Measurements from ENCODE around the gene PNPLA7. TPM values are rescaled to one million over a fixed set of nuclear protein-coding genes. Genes with fewer than 3 reads are reported as not detected.

PNPLA7 gene
- total RNA-seq, 4 donors from 2014 or later, result 24.1 to 44.3 (median 28.2) TPM

DNA sequence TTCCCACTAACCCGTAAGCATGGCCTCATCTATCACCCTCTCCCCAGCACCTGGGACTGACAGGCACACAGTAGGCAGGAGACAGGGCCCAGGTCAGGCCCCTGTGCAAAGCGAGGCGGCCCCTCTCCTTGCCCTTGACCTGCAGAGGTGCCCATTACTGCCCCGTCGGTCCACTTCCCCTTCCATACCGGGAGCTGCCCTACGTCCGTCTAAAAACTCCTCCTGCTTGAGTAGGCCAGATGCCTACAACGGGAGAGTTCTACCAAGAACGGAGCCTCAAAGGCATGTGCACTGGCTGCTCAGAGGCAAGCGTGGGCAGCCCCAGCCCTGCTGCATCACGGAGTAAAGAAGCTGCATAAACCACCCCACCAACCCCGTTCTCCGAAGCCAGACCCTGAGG, 33.1 kb upstream of the PNPLA7 start:
- no peak for DNase-seq (ENCODE audit: low spot score in 2 of 2)
- 76 to 93% methylated on average over 14 of the region's 14 CpGs for whole genome bisulfite sequencing, 2 donors
- TF ChIP-seq, protein P1, sequence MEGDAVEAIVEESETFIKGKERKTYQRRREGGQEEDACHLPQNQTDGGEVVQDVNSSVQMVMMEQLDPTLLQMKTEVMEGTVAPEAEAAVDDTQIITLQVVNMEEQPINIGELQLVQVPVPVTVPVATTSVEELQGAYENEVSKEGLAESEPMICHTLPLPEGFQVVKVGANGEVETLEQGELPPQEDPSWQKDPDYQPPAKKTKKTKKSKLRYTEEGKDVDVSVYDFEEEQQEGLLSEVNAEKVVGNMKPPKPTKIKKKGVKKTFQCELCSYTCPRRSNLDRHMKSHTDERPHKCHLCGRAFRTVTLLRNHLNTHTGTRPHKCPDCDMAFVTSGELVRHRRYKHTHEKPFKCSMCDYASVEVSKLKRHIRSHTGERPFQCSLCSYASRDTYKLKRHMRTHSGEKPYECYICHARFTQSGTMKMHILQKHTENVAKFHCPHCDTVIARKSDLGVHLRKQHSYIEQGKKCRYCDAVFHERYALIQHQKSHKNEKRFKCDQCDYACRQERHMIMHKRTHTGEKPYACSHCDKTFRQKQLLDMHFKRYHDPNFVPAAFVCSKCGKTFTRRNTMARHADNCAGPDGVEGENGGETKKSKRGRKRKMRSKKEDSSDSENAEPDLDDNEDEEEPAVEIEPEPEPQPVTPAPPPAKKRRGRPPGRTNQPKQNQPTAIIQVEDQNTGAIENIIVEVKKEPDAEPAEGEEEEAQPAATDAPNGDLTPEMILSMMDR (IDR thresholded peaks at IDR 0.05), result no peak
- no peak for TF ChIP-seq POLR2A (IDR thresholded peaks at IDR 0.05)
- H3K4me3 ChIP-seq (ENCODE audit: low read depth, poor library complexity, severe bottlenecking), result no peak overlapping the region
- intact Hi-C loops (cut with DNase I; ENCODE audit: low total_unique reads), result no loop called here

DNA sequence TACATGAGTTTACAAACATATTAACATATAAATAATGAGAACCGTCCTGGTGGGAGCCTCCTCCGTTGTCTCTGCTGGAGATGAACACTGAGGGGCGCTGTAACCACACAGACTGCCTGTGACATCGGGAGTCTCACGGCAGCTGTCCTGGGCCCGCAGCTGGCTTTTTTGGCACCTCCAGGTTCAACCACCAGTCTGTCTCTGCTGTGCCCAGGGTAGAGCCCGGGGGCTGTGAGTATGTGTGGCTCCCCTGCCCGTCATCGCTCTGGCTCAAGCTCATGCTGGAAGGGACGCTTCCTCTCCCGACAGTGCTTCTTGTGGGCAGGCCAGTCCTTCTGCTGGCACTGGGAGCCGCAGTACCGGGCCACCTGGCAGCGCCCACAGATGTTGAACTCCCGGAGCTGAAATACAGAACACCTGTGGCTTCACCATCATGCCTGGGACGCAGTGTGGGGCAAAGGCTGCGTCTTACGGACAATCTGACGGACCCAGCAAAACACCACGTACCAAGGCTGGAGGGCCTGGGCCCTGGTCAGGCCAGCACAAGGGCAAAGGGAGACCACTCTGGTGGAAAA, 32.2 kb upstream of the PNPLA7 start:
- intact Hi-C loops (cut with DNase I; ENCODE audit: low total_unique reads), result no loop called here
- no peak for DNase-seq (ENCODE audit: low spot score in 2 of 2)
- no peak overlapping the region for H3K4me3 ChIP-seq (ENCODE audit: low read depth, poor library complexity, severe bottlenecking)
- WGBS, 2 donors, result 76 to 85% methylated on average over 20 of the region's 20 CpGs
- TF ChIP-seq, protein P1 (IDR thresholded peaks at IDR 0.05), result no peak
- no peak for TF ChIP-seq POLR2A (IDR thresholded peaks at IDR 0.05)

DNA sequence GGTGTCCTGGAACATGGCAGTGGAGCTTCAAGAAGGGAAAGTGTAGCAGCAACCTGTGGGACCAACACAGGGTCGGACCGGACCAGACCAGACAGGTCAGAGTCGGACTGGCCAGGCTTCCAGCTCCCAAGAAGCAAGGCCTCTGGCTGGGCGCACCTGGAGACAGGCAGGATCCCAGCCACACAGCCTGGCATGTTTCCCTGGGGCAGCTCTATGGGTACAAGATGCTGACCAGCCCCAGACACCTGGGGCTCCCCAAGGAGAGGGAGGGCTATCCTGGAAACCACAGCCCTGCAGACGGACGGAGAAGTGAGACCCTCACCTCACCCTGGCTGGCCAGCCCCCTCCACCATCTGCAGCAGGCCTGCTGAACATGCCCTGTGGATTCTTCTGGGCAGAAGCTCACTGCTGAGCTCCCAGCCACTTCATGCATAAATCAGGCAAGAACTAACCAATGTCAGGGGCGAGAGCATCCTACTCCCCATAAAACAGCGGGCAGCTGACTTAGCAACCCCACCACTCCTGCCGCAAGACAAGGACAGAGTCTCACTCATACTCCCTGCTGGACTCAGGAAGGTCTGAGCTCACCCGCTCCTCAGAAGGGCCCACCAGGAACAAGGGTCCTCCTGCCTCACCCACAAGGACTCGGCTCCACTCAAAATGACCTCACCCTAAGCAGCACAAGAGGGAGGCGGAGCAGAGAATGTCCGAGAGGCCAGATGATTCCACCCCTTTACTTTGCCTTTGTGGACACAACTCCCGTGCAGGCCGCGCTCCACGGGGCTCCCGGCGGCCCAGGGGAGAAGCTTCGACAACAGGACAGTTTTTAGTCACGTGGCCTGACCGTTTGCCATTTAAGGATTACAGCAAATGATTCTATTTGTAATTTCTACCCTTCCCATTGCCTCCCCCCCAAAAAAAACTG, 31.4 kb upstream of the PNPLA7 start:
- WGBS, 2 donors, result 88 to 90% methylated on average over 20 to 21 of the region's 22 CpGs

DNA sequence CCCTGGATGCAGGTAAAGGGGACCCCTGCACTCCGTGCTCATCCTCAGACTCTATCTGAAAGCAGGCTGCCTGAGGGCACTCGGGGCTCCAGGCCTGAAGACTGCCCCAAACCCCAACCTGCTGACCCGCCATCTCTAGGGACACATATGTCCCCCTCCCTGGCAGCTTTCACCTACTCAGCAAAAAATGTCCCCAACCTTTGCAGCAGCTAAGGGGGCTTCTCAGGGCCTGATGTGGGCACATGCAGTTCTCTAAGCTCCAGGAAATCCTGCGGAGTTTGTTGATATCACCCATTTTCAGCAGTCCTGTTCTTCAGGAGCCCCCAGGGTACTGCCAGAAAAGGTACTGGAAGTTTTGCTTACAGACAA, 30.7 kb upstream of the PNPLA7 start:
- intact Hi-C loops (cut with DNase I; ENCODE audit: low total_unique reads), result no loop called here
- WGBS, 2 donors, result 93 to 95% methylated on average over 4 of the region's 4 CpGs
- TF ChIP-seq, protein P1 (IDR thresholded peaks at IDR 0.05), result no peak
- TF ChIP-seq POLR2A (IDR thresholded peaks at IDR 0.05), result no peak
- no peak for DNase-seq (ENCODE audit: low spot score in 2 of 2)
- no peak overlapping the region for H3K4me3 ChIP-seq (ENCODE audit: low read depth, poor library complexity, severe bottlenecking)

More for the DNA sequence above, 31.4 kb upstream of the PNPLA7 start:
- H3K4me3 ChIP-seq (ENCODE audit: low read depth, poor library complexity, severe bottlenecking), result no peak overlapping the region
- no peak for DNase-seq (ENCODE audit: low spot score in 2 of 2)
- TF ChIP-seq POLR2A (IDR thresholded peaks at IDR 0.05), result no peak
- TF ChIP-seq, protein P1 (IDR thresholded peaks at IDR 0.05), result no peak
- intact Hi-C loops (cut with DNase I; ENCODE audit: low total_unique reads), result no loop called here

DNA sequence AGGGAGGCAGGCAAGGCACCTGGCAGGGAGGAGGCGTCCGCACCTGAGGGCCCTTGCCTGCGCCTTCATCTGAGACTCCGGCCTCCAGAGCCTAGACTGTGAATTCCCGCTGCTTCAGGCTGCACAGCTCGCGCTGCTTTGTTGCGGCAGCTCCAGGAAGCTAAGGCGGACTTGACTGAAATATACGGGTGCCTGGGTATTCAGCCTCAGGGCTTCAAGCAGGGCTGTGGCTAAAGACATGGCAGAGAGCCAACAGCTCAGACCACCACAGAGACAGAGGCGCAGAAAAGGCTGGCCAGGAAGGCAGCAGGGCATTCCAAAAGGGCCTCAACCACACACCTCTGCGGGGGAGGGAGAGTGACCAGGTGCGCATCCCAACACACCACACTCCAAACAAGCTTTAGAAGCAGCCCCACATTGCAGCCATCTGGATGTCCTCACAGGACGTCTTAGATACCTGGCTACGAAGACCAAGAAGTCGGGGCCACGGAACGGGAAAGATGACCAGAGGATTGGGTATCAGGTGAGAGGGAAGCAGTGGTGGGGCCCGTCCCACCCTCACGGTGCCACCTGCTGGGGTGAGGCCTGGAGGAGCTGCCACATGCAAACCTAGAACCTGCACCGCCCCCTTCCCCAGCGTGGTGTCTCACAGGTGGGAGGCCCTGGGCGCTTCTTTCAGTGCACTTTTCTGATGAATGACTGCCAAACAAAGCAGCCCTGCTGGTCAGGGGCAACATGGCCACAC, 30.2 kb upstream of the PNPLA7 start:
- intact Hi-C loops (cut with DNase I; ENCODE audit: low total_unique reads), result no loop called here
- TF ChIP-seq POLR2A (IDR thresholded peaks at IDR 0.05), result no peak
- TF ChIP-seq, protein P1 (IDR thresholded peaks at IDR 0.05), result no peak
- H3K4me3 ChIP-seq (ENCODE audit: low read depth, poor library complexity, severe bottlenecking), result no peak overlapping the region
- WGBS, 2 donors, result 87% methylated on average over 21 to 23 of the region's 23 CpGs
- DNase-seq (ENCODE audit: low spot score in 2 of 2), result no peak

Data from lower leg skin (tissue), 4 donors.